ENCODE results near the gene ARHGAP24. TPM values are rescaled to one million over a fixed set of nuclear protein-coding genes. Genes with fewer than 3 reads are reported as not detected.
A peak's percentile ranks its signal among the peaks of the same experiment; 100 is the strongest.

ARHGAP24 gene
- total RNA-seq, 1 experiment from 2014 or later: 1.3 TPM

DNA sequence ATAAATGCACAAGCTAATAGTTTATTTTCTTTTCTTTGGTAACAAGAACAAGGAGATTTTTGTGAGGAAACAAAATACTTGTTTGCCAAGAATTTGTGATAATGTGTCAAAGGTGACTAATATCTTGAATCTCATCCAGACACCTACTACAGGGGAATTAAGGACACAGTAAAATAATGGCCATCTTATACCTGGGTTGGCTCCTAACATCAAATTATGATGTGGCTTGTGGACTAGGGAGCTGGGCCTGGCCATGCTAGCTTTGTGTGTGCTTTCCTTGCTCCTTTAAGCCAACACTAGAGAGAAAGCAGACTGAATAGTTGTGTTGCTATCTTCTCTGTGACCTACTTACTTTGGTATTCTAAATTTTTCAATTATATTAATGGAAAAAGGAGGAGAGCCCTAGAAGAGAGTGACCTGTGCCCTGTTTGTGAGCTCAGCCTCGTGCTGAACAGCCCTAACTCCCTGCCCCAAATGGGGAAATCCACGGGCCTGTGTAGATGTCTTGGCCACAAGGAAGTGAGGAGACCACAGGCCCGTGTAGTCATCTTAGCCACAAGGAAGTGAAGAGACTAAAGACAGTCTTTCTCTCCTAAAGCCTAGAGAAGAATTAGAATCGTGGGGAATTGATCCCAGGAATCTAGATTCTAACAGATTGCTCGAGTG is 23.3 kb downstream of the ARHGAP24 start:
- ChIA-PET CTCF (no interaction called here), RAD21 (ENCODE audit: low non-redundant PET in 1 of 2, low total read pairs in 2 of 2, uncharacterized antibody in 2 of 2, unreplicated experiment in 2 of 2) (no interaction called here), POLR2A (interaction anchor here (0.9 to 1.7 kb wide), 3 partner anchors 9 to 24 kb away, joined by 3 to 6 read pairs (median 3); no protein-coding TSS in a partner anchor)
- Histone ChIP-seq H3K79me2 (ENCODE audit: insufficient read depth, low read length) (no peaks in the 10 kb centered on the region), H3K4me2 (ENCODE audit: low read length) (peak overlapping the region; percentile 54), H3K27ac (ENCODE audit: low read depth, low read length) (no peak overlapping the region), H3K9ac (ENCODE audit: low read length) (0 out of 2 replicates have a peak overlapping the region, but pooled peaks have one; percentile 3), H3K9me2 (ENCODE audit: insufficient read depth) (no peaks in the 10 kb centered on the region), H3K9me3 (ENCODE audit: control insufficient read depth in 1 of 2, insufficient read depth in 1 of 2, low read depth in 1 of 2, low read length in 2 of 2) (no peaks in the 10 kb centered on the region), H2AFZ (ENCODE audit: low read depth, low read length, poor library complexity, severe bottlenecking) (peak overlapping the region; percentile 90), H3K4me3 (replicated peaks in 1 of 2; ENCODE audit: low read depth in 1 of 2, low read length in 2 of 2) (no peak overlapping the region; a peak in 1 of 4 replicates), H3K27me3 (ENCODE audit: insufficient read depth, low read length) (no peaks in the 10 kb centered on the region), H4K20me1 (ENCODE audit: insufficient read depth) (no peaks in the 10 kb centered on the region), H3K36me3 (ENCODE audit: control insufficient read depth in 1 of 2, insufficient read depth in 2 of 2, low read length in 2 of 2) (no peaks in the 10 kb centered on the region), H3K4me1 (ENCODE audit: control insufficient read depth in 1 of 2, insufficient read depth in 2 of 2, low read length in 2 of 2) (peaks cover 0 to 34% of the 10 kb centered on the region in 2 experiments; a peak in 2 of 4 replicates)
- BruUV-seq (replicated peaks): no TSS peak
- intact Hi-C loops (cut with micrococcal nuclease): no loop called here
- DNase-seq (ENCODE audit: low read depth, low spot score): no peak
- ATAC-seq: peak; percentile 62
- TF ChIP-seq EZH2phosphoT487 (IDR thresholded peaks at IDR 0.05; ENCODE audit: borderline replicate concordance) (no peak), SP1 (IDR thresholded peaks at IDR 0.05; ENCODE audit: low read depth) (0 out of 2 replicates have a peak, but pooled peaks have one; percentile 19), ELF1 (IDR thresholded peaks at IDR 0.05; ENCODE audit: borderline replicate concordance, low read depth) (0 out of 2 replicates have a peak, but pooled peaks have one; percentile 27), CBX3 (IDR thresholded peaks at IDR 0.05; ENCODE audit: low read depth) (no peak), RAD21 (IDR thresholded peaks at IDR 0.05; ENCODE audit: low read depth) (no peak), EGR1 (IDR thresholded peaks at IDR 0.05; ENCODE audit: low read depth) (no peak), SIN3A (IDR thresholded peaks at IDR 0.05; ENCODE audit: low read depth) (no peak), POLR2A (IDR thresholded peaks at IDR 0.05; ENCODE audit: borderline replicate concordance, extremely low read depth, insufficient read depth, insufficient read length) (no peak), JUND (IDR thresholded peaks at IDR 0.05) (peak; percentile 23; the same call in 1 of the 2 replicates), YY1 (IDR thresholded peaks at IDR 0.05; ENCODE audit: extremely low read depth, insufficient replicate concordance, low read depth, low read length) (no peak), SRF (IDR thresholded peaks at IDR 0.05; ENCODE audit: low read depth) (0 out of 2 replicates have a peak, but pooled peaks have one; percentile 13), EZH2 (IDR thresholded peaks at IDR 0.05) (no peak), CEBPB (IDR thresholded peaks at IDR 0.05; ENCODE audit: low read depth) (no peak), ZNF274 (IDR thresholded peaks at IDR 0.05; ENCODE audit: low read depth, low read length) (no peak), FOSL1 (IDR thresholded peaks at IDR 0.05; ENCODE audit: low read depth) (peak; percentile 43), ZFX (IDR thresholded peaks at IDR 0.05) (no peak)
- TF ChIP-seq, protein P1, sequence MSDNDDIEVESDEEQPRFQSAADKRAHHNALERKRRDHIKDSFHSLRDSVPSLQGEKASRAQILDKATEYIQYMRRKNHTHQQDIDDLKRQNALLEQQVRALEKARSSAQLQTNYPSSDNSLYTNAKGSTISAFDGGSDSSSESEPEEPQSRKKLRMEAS (IDR thresholded peaks at IDR 0.05): peak; percentile 56; the same call in 1 of the 2 replicates
- TF ChIP-seq, protein P2, sequence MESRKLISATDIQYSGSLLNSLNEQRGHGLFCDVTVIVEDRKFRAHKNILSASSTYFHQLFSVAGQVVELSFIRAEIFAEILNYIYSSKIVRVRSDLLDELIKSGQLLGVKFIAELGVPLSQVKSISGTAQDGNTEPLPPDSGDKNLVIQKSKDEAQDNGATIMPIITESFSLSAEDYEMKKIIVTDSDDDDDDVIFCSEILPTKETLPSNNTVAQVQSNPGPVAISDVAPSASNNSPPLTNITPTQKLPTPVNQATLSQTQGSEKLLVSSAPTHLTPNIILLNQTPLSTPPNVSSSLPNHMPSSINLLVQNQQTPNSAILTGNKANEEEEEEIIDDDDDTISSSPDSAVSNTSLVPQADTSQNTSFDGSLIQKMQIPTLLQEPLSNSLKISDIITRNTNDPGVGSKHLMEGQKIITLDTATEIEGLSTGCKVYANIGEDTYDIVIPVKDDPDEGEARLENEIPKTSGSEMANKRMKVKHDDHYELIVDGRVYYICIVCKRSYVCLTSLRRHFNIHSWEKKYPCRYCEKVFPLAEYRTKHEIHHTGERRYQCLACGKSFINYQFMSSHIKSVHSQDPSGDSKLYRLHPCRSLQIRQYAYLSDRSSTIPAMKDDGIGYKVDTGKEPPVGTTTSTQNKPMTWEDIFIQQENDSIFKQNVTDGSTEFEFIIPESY (IDR thresholded peaks at IDR 0.05; ENCODE audit: extremely low read depth, insufficient replicate concordance, low read length): no peak
- TF ChIP-seq, protein P3, sequence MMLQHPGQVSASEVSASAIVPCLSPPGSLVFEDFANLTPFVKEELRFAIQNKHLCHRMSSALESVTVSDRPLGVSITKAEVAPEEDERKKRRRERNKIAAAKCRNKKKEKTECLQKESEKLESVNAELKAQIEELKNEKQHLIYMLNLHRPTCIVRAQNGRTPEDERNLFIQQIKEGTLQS (IDR thresholded peaks at IDR 0.05): no peak
- TF ChIP-seq, protein P4, sequence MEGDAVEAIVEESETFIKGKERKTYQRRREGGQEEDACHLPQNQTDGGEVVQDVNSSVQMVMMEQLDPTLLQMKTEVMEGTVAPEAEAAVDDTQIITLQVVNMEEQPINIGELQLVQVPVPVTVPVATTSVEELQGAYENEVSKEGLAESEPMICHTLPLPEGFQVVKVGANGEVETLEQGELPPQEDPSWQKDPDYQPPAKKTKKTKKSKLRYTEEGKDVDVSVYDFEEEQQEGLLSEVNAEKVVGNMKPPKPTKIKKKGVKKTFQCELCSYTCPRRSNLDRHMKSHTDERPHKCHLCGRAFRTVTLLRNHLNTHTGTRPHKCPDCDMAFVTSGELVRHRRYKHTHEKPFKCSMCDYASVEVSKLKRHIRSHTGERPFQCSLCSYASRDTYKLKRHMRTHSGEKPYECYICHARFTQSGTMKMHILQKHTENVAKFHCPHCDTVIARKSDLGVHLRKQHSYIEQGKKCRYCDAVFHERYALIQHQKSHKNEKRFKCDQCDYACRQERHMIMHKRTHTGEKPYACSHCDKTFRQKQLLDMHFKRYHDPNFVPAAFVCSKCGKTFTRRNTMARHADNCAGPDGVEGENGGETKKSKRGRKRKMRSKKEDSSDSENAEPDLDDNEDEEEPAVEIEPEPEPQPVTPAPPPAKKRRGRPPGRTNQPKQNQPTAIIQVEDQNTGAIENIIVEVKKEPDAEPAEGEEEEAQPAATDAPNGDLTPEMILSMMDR (IDR thresholded peaks at IDR 0.05 in 2 of 3, conservative IDR thresholded peaks at IDR 0.05 in 1 of 3; ENCODE audit: borderline replicate concordance in 1 of 3, insufficient read depth in 1 of 3, low read depth in 2 of 3, low read length in 2 of 3): no peak
